GM18867 (cell line): ENCODE data around the gene DYRK3.

Experiments
- ATAC-seq: cut with Tn5 transposase; IDR thresholded peaks from one replicate; pipeline ENCODE4 v1.9.1; 2021; ENCODE audit warnings: mild to moderate bottlenecking, moderate library complexity; ENCODE audit not compliant: unreplicated experiment

The DYRK3 gene

DNA sequence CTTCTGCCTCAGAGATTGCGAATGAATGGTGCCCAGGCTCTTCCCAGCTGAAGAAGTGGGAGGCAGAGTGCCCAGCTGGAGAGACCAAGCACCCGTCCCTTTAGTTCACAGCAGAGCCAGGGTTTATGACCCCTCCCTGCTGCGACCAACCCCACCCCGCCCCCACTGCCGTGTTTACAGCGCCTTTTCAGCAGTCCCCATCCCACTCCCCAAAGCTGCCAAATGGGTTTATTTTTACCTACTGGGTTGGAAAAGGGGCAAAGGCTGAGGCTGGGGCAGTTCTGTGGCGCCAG lies 23.6 kb downstream of the DYRK3 start:
- ATAC-seq: no peak

DNA sequence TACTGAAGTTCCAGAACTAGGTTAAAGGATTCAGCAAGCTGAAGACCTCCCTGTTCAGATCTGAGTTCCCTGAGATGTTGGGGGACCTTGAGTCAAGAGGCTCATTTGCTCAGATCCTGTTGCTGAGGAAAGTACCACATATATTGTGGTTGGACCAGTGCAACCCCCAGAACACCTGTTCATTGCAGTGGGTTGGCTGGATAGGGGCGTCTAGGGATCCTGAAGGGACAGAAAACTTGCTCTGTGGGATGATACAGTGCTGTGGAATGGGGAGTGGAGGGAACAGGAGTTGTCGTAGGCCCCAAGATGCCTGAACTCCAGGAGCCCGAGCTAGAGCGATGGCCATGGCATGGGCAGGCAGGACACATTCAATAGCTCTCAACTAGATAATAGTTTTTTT lies 24.8 kb downstream of the DYRK3 start:
- ATAC-seq: no peak

DNA sequence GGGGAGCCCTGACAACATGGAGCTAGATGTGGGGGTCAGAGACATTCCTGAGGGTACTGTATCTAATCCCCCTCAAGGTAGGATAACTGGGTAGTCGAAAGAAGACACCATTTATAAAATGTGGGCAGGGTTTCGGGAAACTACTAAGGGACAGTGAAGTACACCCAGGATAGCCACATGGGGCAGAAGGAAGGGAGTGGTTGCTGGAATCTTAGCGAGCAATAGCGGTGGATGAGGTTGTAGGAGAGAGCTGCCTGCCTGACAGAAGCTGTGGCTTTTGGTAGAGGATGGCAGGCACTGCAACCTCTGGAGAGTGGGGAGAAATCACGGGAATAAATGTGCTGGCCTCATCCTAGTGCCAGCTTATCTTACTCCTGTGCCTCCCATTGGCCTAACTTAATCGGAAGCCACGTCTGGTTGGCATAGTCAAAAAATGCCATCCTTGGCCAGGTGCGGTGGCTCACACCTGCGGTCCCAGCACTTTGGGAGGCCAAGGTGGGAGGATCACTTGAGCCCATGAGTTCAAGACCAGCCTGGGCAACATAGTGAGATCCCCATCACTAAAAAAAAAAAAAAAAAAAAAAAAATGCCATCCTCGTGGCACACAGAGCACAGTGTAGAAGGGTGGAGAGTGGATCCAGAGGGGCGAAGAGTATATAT lies 26.0 kb downstream of the DYRK3 start:
- ATAC-seq: no peak

DNA sequence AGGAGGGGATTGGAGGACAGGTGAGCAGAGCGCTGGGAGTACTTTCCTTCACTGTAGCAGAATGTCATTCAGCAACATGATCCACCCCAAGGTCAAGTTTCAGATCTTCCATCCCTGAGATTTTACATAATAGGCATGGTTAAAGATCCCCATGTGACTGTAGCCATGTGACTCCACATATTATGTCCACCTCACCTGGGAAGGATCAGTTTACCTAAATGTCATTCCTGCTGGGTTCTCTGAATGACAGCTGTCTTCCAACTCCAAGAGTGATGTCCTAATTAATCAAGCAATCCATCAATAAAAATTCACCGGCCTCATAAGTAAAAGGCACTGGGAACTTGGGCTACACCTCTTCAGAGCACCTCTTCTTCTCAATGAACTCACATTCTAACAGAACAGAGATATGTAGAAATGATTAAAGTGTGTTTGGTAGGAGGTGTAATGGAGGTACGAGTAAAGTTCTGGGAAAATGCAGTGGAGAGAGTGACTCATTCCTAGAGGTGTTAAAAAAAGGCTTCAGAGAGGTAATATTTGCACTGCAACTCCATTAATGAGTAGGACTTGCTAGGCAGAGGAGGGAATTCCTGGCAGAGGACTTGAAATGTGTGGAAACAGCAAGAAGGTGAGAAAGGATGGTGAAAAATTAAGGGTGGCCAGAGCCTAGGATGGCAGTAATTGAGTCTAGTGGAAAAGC lies 27.2 kb downstream of the DYRK3 start:
- no peak for ATAC-seq

DNA sequence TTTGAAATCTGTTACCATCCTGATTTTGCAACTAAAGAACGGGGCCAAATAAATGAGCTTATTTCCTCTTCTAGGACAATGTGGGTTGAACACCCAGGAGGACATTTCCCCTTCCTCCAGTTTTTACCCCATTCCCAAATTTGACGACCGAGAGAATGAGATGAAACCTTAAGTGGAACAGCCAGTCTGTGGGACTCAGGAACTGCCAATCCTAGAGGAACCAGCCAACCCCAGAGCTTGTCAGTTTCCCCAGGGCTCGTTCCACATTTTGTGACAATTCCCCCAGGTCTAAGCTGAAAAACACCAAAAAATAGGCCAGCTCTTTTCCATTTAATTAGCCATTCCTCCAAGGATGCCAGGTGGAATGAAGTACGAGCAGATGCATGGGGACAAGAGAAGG lies 28.0 kb downstream of the DYRK3 start:
- no peak for ATAC-seq

DNA sequence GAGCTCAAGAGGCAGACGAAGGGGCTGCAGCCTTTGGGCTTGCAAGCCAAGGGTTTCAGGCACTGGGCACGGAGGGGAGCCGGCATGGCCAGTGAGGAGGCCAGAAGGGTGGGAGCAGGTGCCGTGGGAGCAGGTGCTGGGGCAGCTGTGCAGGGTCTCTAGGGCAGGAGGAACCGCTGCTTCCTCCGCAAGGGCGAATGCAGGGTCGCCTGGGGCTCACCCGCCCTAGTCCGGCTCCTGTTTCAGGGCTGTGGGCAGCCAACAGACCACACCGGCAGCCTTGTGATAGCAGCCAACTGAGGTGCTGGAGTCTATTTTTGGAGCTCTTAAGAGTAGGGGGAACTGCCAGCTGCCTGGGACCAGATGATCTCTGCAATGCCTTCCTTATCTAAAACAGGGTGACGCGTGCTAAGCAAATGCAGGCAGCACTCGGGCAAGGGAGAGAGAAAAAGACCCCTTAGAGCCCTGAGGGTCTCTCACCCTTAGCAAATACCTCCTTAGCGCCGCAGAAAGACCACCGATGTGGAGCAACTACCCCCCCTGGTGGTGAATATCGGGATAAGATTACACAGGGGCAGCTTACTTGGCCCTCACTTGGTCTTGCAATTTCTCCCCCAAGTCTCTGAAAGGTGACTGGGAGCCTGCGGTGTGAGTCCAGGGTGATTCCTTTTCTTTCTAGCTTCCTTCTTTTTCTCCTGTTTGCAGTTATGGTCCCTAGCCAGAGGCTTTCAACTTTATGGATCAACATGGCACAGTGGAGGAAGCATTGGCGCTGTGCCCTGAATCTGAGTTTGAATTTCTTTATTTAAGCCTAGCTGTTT lies 28.7 kb downstream of the DYRK3 start:
- peak; percentile 50 for ATAC-seq

DNA sequence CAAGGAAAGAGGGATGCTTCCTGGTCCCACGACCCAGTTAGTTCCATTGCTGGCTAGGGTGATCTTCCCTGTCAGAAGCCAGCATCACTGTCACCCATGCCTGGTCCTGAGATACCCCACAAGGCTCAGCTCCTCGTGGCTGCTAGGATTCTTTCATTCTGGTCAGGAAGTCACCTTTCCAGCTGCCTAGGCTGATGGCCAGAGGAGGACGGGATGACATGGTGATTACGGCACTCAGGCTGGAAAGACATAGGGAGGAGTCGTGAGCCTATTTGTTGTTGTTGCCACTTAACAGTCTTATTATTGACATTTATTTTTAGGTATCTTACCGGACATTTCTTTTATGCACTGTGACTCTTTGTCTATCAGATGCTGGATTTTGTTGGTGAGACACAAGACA lies 29.4 kb downstream of the DYRK3 start:
- ATAC-seq: no peak

DNA sequence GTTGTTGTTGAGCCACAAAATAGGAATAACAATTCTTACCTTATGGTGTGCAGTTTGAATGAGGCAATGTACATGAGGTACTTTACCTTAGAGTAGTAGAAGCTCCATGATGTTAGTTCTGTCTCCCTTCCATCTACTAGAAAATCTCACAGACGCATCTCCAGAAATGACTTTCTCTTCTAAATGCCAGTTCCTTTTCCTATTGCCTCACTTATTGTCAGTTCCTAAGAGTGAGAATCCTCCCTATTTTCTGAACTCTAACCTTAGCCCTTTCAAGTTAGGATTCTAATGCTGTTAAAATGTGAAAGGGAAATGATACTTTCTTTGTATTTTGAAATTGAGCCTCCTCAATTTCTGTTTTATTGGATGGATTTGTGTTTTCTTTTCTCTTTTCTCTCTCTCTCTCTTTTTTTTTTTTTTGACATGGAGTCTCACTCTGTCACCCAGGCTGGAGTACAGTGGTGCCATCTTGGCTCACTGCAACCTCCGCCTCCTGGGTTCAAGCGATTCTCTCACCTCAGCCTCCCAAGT lies 30.8 kb downstream of the DYRK3 start:
- no peak for ATAC-seq

DNA sequence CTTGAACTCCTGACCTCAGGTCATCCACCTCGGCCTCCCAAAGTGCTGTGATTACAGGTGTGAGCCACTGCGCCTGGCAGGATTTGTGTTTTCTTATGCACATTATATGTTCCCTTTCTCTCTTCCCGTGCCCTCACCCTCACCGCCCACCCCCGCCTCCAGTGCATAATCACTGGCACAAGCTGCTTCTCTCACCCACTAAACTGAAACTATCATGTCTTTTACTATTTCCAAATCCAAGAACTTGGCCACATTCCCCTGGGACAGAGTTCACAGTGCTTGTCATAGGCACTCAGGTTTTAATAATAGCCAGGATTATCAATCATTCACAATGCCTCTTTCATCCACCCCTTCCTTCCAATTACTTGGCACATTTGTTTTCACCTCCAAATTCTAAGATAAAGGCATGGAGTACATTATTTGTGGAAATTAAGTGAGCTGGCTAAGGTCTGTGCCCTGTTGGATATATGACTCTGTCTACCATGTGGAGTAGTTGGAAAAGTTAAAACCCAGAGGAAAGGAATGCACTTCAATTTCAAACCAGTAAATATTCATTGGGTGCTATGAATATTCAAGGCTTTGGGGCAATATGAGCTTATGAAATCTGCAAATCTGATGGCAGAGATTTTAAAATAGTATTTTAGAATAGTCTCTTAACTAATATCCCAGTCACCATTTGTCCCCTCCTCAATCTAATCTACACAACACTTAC lies 31.8 kb downstream of the DYRK3 start:
- no peak for ATAC-seq

DNA sequence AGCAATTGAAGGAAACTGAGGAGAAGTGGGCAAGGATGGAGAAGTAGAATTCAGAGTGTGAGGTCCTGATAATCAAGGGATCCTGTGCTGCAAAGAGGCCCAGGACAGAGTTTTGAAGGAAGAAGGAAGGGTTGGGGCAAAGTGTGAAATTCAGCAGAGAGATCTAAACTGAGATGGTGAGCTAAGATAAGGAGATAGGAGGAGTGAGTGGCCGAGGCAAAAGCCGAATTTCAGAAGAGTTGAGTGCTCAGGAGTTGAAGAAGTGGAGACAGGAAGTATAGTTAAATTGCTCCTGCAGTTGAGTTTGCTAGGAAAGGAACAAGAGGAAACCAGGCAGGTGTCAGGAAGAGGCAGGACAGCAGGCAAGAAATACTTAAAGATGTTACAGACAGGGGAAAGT lies 33.0 kb downstream of the DYRK3 start:
- no peak for ATAC-seq

DNA sequence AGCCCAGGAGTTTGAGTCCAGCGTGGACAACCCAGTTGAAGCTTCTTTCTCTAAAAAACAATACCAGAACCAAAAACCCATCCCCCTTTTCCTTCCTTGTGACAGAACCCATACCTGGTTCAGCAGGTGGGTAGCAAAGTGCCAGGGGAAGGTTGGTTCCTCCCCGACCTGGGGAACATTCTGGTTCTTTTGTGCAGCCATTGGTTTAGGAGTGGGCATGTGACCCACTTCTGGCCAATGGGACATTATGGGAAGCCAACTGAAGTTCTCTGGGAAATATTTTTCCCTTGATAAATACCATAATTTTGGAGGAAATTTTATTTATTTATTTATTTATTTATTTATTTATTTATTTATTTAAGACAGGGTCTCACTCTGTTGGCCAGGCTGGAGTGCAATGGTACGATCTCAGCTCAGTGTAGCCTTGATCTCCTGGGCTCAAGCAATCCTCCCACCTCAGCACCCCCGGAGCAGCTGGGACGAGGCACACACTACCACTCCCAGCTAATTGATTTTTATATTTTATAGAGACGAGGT lies 33.6 kb downstream of the DYRK3 start:
- no peak for ATAC-seq

DNA sequence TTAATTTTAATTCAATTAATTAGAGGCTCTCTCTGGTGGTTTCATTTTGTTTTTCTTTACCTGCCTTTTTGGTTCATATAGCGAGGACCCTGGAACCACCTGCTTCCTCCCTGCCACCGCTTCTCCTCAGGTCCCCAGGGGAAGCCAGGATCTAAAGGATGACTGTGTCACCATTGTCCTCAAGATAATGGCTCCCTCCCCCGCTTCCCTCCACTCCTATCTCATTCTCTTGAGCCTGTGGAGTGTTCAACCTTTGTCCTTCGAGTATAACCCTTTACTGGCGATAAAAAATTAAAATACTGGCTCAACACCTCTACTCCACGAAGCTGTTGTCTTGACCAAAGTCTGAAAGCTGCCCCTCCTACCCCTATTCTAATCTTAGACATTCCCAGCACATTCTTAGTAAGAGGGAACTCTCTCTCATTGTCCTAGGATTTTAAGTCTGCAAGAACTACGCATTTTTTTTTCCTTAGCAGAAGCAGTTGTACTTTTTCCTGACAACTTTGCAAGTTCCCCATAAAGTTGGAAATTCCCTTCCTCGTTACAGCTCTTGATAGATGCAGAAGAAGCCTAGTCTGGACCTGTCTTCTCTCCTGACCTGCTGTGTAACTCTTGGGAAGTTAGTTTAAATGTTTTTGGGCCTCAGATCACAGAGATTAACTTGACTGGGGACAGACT lies 36.8 kb downstream of the DYRK3 start:
- ATAC-seq: no peak

DNA sequence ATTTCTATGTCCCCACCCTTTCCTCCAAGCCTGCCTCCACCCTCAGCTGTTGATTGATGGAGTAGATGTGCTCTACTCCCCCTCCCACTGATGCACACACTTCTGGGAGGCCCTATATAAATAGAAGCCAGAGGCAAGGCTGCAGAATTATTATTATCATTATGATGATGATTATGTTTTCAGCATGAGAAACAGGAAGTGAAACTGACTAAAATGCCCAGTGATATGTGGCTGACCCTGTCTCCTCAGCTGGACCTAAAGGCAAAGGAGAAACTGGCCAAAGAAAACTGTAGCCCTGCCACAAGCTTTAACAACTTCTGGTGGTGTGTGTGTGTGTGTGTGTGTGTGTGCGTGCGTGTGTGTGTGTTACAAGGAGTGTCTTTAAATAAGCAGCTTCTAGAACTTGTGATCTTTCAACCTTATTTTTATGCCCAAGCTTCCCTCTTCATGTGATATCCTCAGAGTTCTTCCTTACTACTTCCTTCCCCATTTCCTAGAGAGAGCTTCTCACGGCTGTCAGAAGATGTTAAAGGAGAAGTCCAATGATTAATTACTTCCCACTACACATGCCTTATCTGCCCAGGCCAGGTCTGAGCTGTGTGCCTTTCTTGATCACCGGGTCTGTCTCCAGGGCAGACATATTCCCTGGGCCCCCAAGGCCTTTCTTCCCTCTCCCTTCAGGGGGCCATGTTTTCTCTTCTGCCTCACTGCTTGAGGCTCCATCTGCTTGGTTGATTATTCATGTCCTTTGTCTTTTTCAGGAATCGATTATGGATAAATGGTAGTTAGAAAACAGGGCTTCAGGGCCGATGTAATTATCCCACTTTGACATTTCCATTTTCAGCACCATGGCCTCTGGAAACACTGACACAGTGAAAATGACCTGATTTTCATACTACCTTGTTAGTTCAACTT lies 37.8 kb downstream of the DYRK3 start:
- no peak for ATAC-seq

DNA sequence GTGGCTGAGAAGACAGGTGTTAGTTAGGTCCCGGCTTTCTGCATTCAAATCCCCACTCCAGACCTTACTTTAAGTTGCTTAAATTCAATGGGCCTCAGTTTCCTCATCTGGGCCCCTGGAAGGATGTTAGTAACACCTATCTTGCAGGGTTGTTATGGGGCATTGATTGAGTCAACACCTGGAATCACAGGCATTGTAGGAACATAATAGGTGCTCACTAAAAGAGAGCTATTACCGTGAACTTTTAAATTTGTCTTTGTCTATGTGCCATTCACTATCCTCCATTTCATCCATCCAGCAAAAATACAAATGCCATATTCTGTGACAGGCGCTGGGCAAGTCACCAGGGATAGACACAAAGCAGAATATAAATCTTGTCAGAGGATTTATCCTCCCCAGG lies 38.9 kb downstream of the DYRK3 start:
- ATAC-seq: no peak

DNA sequence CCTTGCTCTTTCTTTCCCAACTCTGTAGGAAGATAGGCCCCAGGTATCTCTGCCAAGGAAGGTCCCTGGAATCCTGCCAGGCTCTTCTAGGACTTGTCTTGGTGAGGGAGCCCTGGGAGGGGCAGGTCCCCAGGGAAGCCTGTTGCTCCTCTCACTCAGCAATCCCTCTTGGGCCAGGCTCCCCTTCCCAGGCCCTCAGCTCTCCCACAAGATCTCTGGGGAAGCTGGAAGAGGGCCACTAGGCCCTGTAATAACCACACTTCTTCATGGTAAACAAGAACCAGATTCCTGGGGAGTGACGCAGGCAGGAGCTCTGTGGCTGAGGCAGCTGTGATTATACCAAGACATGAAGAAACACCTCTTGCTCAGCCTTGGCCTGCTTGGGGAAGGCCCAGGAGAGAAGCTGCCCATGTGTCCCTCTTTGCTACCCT lies 39.4 kb downstream of the DYRK3 start:
- ATAC-seq: no peak

DNA sequence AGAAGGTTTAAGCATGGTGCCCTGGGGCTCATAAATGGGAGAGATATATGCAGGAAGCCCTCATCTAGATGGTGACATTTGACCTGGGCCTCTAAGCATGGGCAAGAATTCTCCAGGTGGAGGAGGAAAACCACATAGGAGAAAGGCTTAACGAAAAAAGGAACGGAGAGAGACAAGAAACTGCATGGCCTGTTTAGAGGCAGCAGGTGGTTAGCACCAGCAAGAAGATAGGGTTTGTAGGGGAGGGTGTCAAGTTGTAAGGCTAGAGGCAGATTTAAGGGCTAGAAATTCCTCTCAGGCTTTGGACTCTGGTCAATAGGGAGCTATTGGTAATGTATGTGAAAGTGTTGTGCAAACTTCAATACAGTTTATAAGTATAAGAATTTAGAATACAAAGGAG lies 41.2 kb downstream of the DYRK3 start:
- ATAC-seq: no peak

DNA sequence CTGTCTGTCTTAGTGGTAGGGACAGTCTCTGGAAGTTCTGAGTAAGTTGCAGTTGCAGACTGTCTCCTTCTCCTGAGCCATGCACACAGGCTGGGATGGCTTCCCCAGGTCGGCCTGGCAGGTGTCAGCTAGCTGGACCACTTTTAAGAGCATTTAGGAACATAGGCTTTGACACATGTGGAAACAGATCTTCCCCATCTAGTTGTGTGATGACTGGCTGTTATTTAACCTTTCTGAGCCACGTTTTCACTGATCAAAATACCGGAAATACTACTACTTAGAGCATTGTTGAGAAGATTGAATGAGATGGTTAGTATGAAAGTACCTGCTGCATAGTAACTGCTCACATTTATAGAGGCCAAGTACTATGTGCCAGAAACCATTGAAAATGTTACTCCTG lies 43.2 kb downstream of the DYRK3 start:
- peak; percentile 37 for ATAC-seq

DNA sequence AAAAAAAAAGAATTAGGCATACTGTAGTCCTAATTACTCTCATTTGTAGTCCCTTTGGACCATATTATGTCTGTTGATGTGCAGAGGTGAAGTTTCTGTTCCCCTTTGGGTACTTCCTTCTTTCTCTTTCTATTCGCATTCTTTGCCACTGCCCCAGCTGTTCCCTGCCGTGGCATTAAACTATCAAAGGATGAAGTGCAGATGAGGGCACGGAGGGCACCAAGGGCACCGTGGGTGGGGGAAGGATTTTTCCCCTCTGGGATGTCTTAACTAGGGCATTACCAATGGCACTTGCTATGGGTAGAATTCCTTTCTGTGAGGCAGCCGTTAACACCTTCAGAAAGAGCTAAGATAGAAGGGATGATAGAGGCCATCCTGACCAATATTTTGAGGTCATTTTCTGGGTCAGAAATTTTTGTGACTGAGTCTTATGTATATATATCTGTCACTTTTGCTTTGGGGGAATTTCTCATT lies 44.4 kb downstream of the DYRK3 start:
- peak; percentile 79 for ATAC-seq

DNA sequence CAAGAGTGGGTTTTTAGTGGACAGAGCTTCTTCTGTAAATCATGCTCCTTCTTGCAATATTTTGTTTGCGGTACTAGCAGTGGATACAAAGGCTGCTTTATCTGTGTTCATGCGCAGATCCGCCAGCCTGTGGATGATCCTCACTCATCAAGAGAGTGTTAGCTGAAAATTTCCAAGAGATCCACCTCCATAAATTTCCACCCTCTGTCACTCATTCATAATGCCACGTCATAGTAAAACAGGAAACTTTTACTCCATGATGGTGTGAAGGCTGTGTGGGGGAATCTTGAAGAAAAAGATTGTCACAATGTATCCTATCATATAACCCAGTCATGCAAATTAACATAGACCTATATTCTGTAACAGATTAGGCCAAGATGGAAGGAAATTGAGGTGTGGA lies 44.9 kb downstream of the DYRK3 start:
- ATAC-seq: no peak
